Measurements from ENCODE around the gene GCHFR.

DNA sequence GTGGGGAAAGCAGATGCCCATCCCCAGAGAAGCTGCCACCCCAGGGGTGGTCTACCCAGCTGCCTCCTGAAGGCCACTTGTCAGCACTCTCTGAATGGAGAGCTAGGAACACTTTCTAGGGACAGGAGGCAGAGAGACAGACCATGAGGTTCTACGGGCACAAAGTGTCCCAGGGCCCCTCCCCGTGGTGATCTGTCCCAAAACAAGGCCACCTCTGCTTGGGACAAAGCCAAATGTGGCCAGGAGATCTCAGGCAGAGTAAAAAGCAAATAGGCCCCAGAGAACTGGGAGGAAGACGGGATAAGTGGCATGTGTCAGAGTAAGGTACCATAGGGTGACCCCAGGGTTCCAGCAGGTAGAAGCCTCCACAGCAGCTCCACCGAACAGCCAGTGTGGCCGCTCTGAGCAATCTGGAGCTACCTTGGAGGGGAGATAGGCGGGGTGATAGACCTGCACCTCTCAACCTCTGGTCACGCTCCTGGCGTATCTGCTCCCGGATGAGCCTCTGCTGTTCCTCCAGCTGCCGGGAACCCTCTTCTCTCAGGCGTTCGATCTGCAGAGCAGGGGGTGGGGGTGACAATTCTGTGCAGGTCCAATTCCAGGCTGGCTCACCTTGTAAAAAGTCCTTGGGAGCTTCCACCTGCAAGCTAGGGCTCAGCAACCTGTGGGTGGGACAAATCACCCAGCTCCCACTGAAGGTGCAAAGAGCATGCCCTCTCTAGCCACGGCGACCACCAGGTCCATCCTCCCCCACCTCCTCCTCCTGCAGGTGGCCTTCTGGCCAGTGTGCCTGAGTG, 12.1 kb downstream of the GCHFR start:
- no peak for TF ChIP-seq POLR2A (IDR thresholded peaks at IDR 0.05)
- TF ChIP-seq, protein P1, sequence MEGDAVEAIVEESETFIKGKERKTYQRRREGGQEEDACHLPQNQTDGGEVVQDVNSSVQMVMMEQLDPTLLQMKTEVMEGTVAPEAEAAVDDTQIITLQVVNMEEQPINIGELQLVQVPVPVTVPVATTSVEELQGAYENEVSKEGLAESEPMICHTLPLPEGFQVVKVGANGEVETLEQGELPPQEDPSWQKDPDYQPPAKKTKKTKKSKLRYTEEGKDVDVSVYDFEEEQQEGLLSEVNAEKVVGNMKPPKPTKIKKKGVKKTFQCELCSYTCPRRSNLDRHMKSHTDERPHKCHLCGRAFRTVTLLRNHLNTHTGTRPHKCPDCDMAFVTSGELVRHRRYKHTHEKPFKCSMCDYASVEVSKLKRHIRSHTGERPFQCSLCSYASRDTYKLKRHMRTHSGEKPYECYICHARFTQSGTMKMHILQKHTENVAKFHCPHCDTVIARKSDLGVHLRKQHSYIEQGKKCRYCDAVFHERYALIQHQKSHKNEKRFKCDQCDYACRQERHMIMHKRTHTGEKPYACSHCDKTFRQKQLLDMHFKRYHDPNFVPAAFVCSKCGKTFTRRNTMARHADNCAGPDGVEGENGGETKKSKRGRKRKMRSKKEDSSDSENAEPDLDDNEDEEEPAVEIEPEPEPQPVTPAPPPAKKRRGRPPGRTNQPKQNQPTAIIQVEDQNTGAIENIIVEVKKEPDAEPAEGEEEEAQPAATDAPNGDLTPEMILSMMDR (IDR thresholded peaks at IDR 0.05) = no peak

All from transverse colon (tissue), 3 donors.